ENCODE measurements around the gene NTM. TPM values are rescaled to one million over a fixed set of nuclear protein-coding genes. Genes with fewer than 3 reads are reported as not detected.

Gene NTM
- total and polyA plus RNA-seq, 2 of the 8 experiments (the other 6 are each of a cell fraction or from before 2014, with no cell fraction given) = 13.4 to 20.0 TPM

- TF ChIP-seq CHD7 (IDR thresholded peaks at IDR 0.05; ENCODE audit: insufficient replicate concordance, low read length) (no peak), CTBP2 (IDR thresholded peaks at IDR 0.05; ENCODE audit: borderline replicate concordance, insufficient read depth, insufficient read length, low read length) (no peak), RXRA (IDR thresholded peaks at IDR 0.05; ENCODE audit: insufficient read depth, low read depth, low read length) (no peak), RNF2 (IDR thresholded peaks at IDR 0.05; ENCODE audit: borderline replicate concordance, low read depth, low read length, missing control alignments, poor library complexity, severe bottlenecking) (no peak), PHF8 (conservative IDR thresholded peaks at IDR 0.05; ENCODE audit: low read depth, low read length) (no peak), SP1 (IDR thresholded peaks at IDR 0.05; ENCODE audit: low read depth, low read length) (no peak), SP2 (IDR thresholded peaks at IDR 0.05; ENCODE audit: low read length) (no peak), JUND (IDR thresholded peaks at IDR 0.05; ENCODE audit: low read length) (no peak), EZH2 (IDR thresholded peaks at IDR 0.05; ENCODE audit: low read depth, low read length, severe bottlenecking) (no peak)
Measured at GRCh38 chr11:131463162-131463561, 92.7 kb downstream of the NTM start (continued).
